OCI-M2 (cell line): Measurements from ENCODE around the gene VNN1.

Source experiments
- DNase-seq: peaks from one replicate; lab custom pipeline; 2025; ENCODE audit not compliant: unreplicated experiment; lab: John Stamatoyannopoulos, UW

VNN1 gene

GRCh38 chr6:132713352-132714134 lies at the start of gene VNN1:
VNN1 (minus strand) TSS chr6:132714055; CDS start chr6:132714035, 20 bp downstream.
- peak; percentile 78 for DNase-seq

- no peak for DNase-seq
Observed at GRCh38 chr6:132763269-132763668, 49.4 kb upstream of the VNN1 start.

- no peak for DNase-seq
Observed at GRCh38 chr6:132760256-132760655, 46.4 kb upstream of the VNN1 start.

- DNase-seq = no peak
Observed at GRCh38 chr6:132758689-132759088, 44.8 kb upstream of the VNN1 start.

GRCh38 chr6:132752255-132752654 lies 38.4 kb upstream of the VNN1 start:
- DNase-seq = no peak

GRCh38 chr6:132751828-132752227 lies 38.0 kb upstream of the VNN1 start:
- DNase-seq = no peak

GRCh38 chr6:132751306-132751705 lies 37.5 kb upstream of the VNN1 start:
- DNase-seq = no peak

- no peak for DNase-seq
Observed at GRCh38 chr6:132750455-132751248, 36.8 kb upstream of the VNN1 start.

- no peak for DNase-seq
Observed at GRCh38 chr6:132749111-132749510, 35.3 kb upstream of the VNN1 start.

GRCh38 chr6:132748446-132748845 lies 34.6 kb upstream of the VNN1 start:
- no peak for DNase-seq

- DNase-seq = no peak
Observed at GRCh38 chr6:132746048-132746447, 32.2 kb upstream of the VNN1 start.

- no peak for DNase-seq
Observed at GRCh38 chr6:132742495-132742894, 28.6 kb upstream of the VNN1 start.

GRCh38 chr6:132741281-132741680 lies 27.4 kb upstream of the VNN1 start:
- no peak for DNase-seq

GRCh38 chr6:132736239-132736638 lies 22.4 kb upstream of the VNN1 start:
- DNase-seq = no peak

- no peak for DNase-seq
Observed at GRCh38 chr6:132734694-132735236, 20.9 kb upstream of the VNN1 start.

- DNase-seq = no peak
Observed at GRCh38 chr6:132733814-132734213, 20.0 kb upstream of the VNN1 start.

GRCh38 chr6:132733283-132733682 lies 19.4 kb upstream of the VNN1 start:
- no peak for DNase-seq

- DNase-seq = no peak
Observed at GRCh38 chr6:132731086-132731485, 17.2 kb upstream of the VNN1 start.

- no peak for DNase-seq
Observed at GRCh38 chr6:132730560-132730959, 16.7 kb upstream of the VNN1 start.

- no peak for DNase-seq
Observed at GRCh38 chr6:132728616-132729015, 14.8 kb upstream of the VNN1 start.

- DNase-seq = no peak
Observed at GRCh38 chr6:132726608-132726975, 12.7 kb upstream of the VNN1 start.
